ENCODE measurements around the gene POLG2. TPM values are rescaled to one million over a fixed set of nuclear protein-coding genes. Genes with fewer than 3 reads are reported as not detected.

Gene POLG2
- polyA plus RNA-seq, 1 donor (not counting 4 experiments of a cell fraction or from before 2014, with no cell fraction given), result 14.0 TPM

DNA sequence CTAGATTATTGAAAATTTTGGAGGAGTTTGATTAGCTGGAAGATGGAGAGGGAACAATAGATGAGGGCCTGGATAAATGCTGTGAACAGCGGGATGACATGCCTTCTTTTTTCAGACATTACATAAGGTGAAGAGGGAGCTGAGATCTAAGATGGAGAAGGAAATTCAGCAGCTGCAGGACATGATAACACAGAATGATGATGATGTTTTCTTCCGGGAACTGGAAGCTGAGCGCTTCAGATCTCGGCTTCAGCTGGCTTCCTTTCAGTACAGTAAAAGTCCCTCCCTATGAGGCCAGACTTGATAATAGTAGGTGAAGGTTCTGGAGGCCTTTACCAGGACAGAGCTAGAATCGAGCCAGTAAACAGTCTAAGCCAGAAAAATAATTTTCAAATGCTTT, 40.6 kb upstream of the POLG2 start:
- H3K4me3 ChIP-seq (ENCODE audit: control insufficient read depth in 2 of 3, extremely low read depth in 1 of 3, insufficient read depth in 2 of 3, low read depth in 1 of 3, low read length in 3 of 3), result no peak overlapping the region
- FAIRE-seq, result no peak

DNA sequence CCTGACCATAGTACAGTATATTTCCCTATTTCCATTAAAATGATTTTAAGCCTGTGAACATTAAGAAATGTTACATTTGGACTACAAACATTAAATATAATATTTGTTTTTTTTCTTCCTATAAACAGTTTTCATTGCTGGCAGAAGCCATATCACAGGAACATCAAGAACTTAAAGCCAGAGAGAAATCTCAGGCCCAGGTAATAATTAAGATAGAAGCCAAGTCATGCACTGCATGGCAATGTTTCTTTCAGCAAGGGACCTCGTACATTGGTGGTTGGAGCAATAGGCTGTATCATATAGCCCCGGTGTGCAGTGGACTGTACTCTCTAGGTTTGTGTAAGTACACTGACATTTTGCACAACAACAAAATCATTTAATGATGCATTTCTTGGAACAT, 40.1 kb upstream of the POLG2 start:
- H3K9ac ChIP-seq (ENCODE audit: control insufficient read depth, extremely low read depth, insufficient read depth, low read length), result no peak overlapping the region
- H2AFZ ChIP-seq (ENCODE audit: control insufficient read depth, low read length), result no peak overlapping the region
- H3K27me3 ChIP-seq (ENCODE audit: control insufficient read depth, extremely low read depth, insufficient read depth, low read length), result no peaks in the 10 kb centered on the region
- no peak overlapping the region for H3K27ac ChIP-seq (ENCODE audit: control insufficient read depth, insufficient read depth, low read length)
- TF ChIP-seq CTCF (optimal IDR thresholded peaks at IDR 0.05 in 1 of 3, IDR thresholded peaks at IDR 0.05 in 1 of 3, conservative IDR thresholded peaks at IDR 0.05 in 1 of 3; ENCODE audit: extremely low read depth in 1 of 3, insufficient read depth in 2 of 3, low read length in 3 of 3) (no peak), EZH2 (IDR thresholded peaks at IDR 0.05; ENCODE audit: low read length) (no peak)
- H3K36me3 ChIP-seq (ENCODE audit: control insufficient read depth in 2 of 2, extremely low read depth in 1 of 2, insufficient read depth in 2 of 2, low read length in 2 of 2), result peaks cover 30 to 48% of the 10 kb centered on the region in 2 experiments
- DNase-seq (ENCODE audit: low read depth, low spot score) (no peak), FAIRE-seq (no peak)
- no peak overlapping the region for H3K4me3 ChIP-seq (ENCODE audit: control insufficient read depth in 2 of 3, extremely low read depth in 1 of 3, insufficient read depth in 2 of 3, low read depth in 1 of 3, low read length in 3 of 3)
- dilution Hi-C loops (cut with MboI; ENCODE audit: extremely low pct_ligation_motif_present, low sequenced_read_pairs), result no loop called here
- no peaks in the 10 kb centered on the region for H3K9me3 ChIP-seq (ENCODE audit: control insufficient read depth, low read depth, low read length)
- H3K4me2 ChIP-seq (ENCODE audit: control insufficient read depth, extremely low read depth, insufficient read depth, low read depth, low read length), result no peak overlapping the region
- H3K4me1 ChIP-seq (ENCODE audit: control insufficient read depth, extremely low read depth, insufficient read depth, low read length), result no peaks in the 10 kb centered on the region
- peaks cover 8% of the 10 kb centered on the region for H4K20me1 ChIP-seq (ENCODE audit: control insufficient read depth, extremely low read depth, insufficient read depth, low read length)
- no peaks in the 10 kb centered on the region for H3K79me2 ChIP-seq (ENCODE audit: control insufficient read depth, insufficient read depth, low read length)
- no peaks in the 10 kb centered on the region for H3K9me1 ChIP-seq (ENCODE audit: control insufficient read depth, extremely low read depth, insufficient read depth, low read length)

More for the DNA sequence above, 40.6 kb upstream of the POLG2 start:
- Histone ChIP-seq H3K27me3 (ENCODE audit: control insufficient read depth, extremely low read depth, insufficient read depth, low read length) (no peaks in the 10 kb centered on the region), H3K9me1 (ENCODE audit: control insufficient read depth, extremely low read depth, insufficient read depth, low read length) (no peaks in the 10 kb centered on the region), H2AFZ (ENCODE audit: control insufficient read depth, low read length) (no peak overlapping the region), H3K4me2 (ENCODE audit: control insufficient read depth, extremely low read depth, insufficient read depth, low read depth, low read length) (no peak overlapping the region), H3K27ac (ENCODE audit: control insufficient read depth, insufficient read depth, low read length) (no peak overlapping the region), H4K20me1 (ENCODE audit: control insufficient read depth, extremely low read depth, insufficient read depth, low read length) (peaks cover 8% of the 10 kb centered on the region), H3K9me3 (ENCODE audit: control insufficient read depth, low read depth, low read length) (no peaks in the 10 kb centered on the region), H3K79me2 (ENCODE audit: control insufficient read depth, insufficient read depth, low read length) (no peaks in the 10 kb centered on the region), H3K9ac (ENCODE audit: control insufficient read depth, extremely low read depth, insufficient read depth, low read length) (no peak overlapping the region), H3K36me3 (ENCODE audit: control insufficient read depth in 2 of 2, extremely low read depth in 1 of 2, insufficient read depth in 2 of 2, low read length in 2 of 2) (peaks cover 29 to 46% of the 10 kb centered on the region in 2 experiments), H3K4me1 (ENCODE audit: control insufficient read depth, extremely low read depth, insufficient read depth, low read length) (no peaks in the 10 kb centered on the region)
- no peak for DNase-seq (ENCODE audit: low read depth, low spot score)
- dilution Hi-C loops (cut with MboI; ENCODE audit: extremely low pct_ligation_motif_present, low sequenced_read_pairs), result no loop called here
- TF ChIP-seq EZH2 (IDR thresholded peaks at IDR 0.05; ENCODE audit: low read length) (no peak), CTCF (optimal IDR thresholded peaks at IDR 0.05 in 1 of 3, IDR thresholded peaks at IDR 0.05 in 1 of 3, conservative IDR thresholded peaks at IDR 0.05 in 1 of 3; ENCODE audit: extremely low read depth in 1 of 3, insufficient read depth in 2 of 3, low read length in 3 of 3) (no peak)

All from keratinocyte (primary cell).